Panc1 (cell line): ENCODE measurements around the gene DDX41. TPM values are rescaled to one million over a fixed set of nuclear protein-coding genes. Genes with fewer than 3 reads are reported as not detected.

Experiments used
- ATAC-seq: fragments of 200-7000 bp; cut with Tn5 transposase; 2 replicates; pipeline ENCODE4 v1.9.1; 2020; ENCODE audit warnings: mild to moderate bottlenecking, moderate library complexity
- BruUV-seq: library from RNA; stranded (reverse); fragments of 400-500 nt; replicated peaks from 2 replicates; lab custom pipeline; 2021; lab: Mats Ljungman, UMichigan
- CTCF ChIA-PET: fragments of 300-600 bp; sonication (Branson Sonifier 250); formaldehyde crosslinking; loops from one replicate; lab custom pipeline; 2022; ENCODE audit warnings: antibody characterized with exemption; lab: Charles Lee
- POLR2A ChIA-PET: fragments of 300-600 bp; sonication (Branson Sonifier 250); formaldehyde crosslinking; loops from one replicate; lab custom pipeline; 2022; ENCODE audit warnings: antibody characterized with exemption; lab: Charles Lee
- DNase-seq: peaks from one replicate; pipeline ENCODE4 v3.0.0-alpha.2; 2010; ENCODE audit warnings: low read depth, low spot score
- H3K27ac ChIP-seq: 2 replicates; pipeline ENCODE4 v1.5.1; 2011; ENCODE audit warnings: mild to moderate bottlenecking, low read length, inconsistent platforms
- H3K27me3 ChIP-seq: fragments of 200-500 bp; sonication (Bioruptor generic); 2 replicates; pipeline ENCODE4 v1.6.0; 2014; ENCODE audit warnings: low read length, inconsistent platforms; ENCODE audit not compliant: control insufficient read depth, insufficient read depth
- H3K36me3 ChIP-seq: fragments of 200-500 bp; sonication (Bioruptor generic); 2 replicates; pipeline ENCODE4 v1.5.1; 2014; ENCODE audit warnings: inconsistent platforms, mild to moderate bottlenecking, low read length, moderate library complexity; ENCODE audit not compliant: control insufficient read depth, insufficient read depth
- H3K4me1 ChIP-seq: 2 replicates; pipeline ENCODE4 v1.5.1; 2011; ENCODE audit warnings: inconsistent platforms, mild to moderate bottlenecking, low read length, moderate library complexity; ENCODE audit not compliant: control insufficient read depth, insufficient read depth
- H3K4me3 ChIP-seq, 2 experiments: 2 replicates each; pipeline ENCODE4 v1.5.1; 2011 to 2012; ENCODE audit warnings: low read depth in 2 of 2, low read length in 2 of 2, mild to moderate bottlenecking in 2 of 2, inconsistent platforms in 1 of 2, moderate library complexity in 1 of 2
- H3K9me3 ChIP-seq: fragments of 200-500 bp; sonication (Bioruptor generic); 2 replicates; pipeline ENCODE4 v1.5.1; 2014; ENCODE audit warnings: low read depth, mild to moderate bottlenecking, inconsistent platforms, low read length, moderate library complexity; ENCODE audit not compliant: control insufficient read depth, insufficient read depth
- POLR2AphosphoS5 ChIP-seq: IDR thresholded peaks from 2 replicates; pipeline ENCODE4 v1.6.1; 2012; ENCODE audit warnings: mild to moderate bottlenecking, low read depth, low read length, moderate library complexity
- REST ChIP-seq, 2 experiments: IDR thresholded peaks; 2 replicates each; pipeline ENCODE4 v1.6.1; 2011 to 2012; ENCODE audit warnings: low read depth in 2 of 2, control low read depth in 1 of 2, low read length in 1 of 2, mild to moderate bottlenecking in 1 of 2, moderate library complexity in 1 of 2; ENCODE audit not compliant: insufficient read depth in 1 of 2
- SIN3A ChIP-seq: IDR thresholded peaks from 2 replicates; pipeline ENCODE4 v1.6.1; 2012; ENCODE audit warnings: low read depth, mild to moderate bottlenecking, low read length, moderate library complexity, borderline replicate concordance; ENCODE audit not compliant: insufficient read depth
- TCF7L2 ChIP-seq: IDR thresholded peaks from 2 replicates; pipeline ENCODE4 v1.6.1; 2011; ENCODE audit warnings: mild to moderate bottlenecking, low read depth, low read length, inconsistent platforms
- in situ Hi-C: cut with HindIII; loops from 2 replicates; pipeline ENCODE4 v1.10.0; 2016; ENCODE audit warnings: low sequenced_read_pairs, low pct_unique_long_range_greater_than_20kb
- intact Hi-C: fragments of 100-400 bp; cut with micrococcal nuclease; formaldehyde crosslinking; loops from one replicate; pipeline ENCODE4 v1.10.0; 2022; ENCODE audit not compliant: unreplicated experiment
- total RNA-seq: library from RNA; stranded (reverse); gene quantifications from one replicate; pipeline ENCODE4 v1.2.1, GENCODE V29; 2021; ENCODE audit not compliant: unreplicated experiment
- TF ChIP-seq, protein P1 (sequence below): fragments of 450-650 bp; IDR thresholded peaks from 2 replicates; pipeline ENCODE4 v1.5.1; 2017; ENCODE audit warnings: mild to moderate bottlenecking

DDX41 gene
- total RNA-seq, 1 experiment from 2014 or later = 111 TPM

GRCh38 chr5:177523711-177524538 lies 7.2 kb upstream of the DDX41 start:
- ATAC-seq = no peak
- intact Hi-C loops (no loop called here), in situ Hi-C loops (no loop called here)
- H3K36me3 ChIP-seq = peaks cover 17% of the 10 kb centered on the region
- H3K27ac ChIP-seq = no peak overlapping the region
- TF ChIP-seq REST (IDR thresholded peaks at IDR 0.05; ENCODE audit: insufficient read depth in 1 of 2, low read depth in 2 of 2, low read length in 1 of 2) = no peak
- TF ChIP-seq TCF7L2 = no peak
- TF ChIP-seq, protein P1, sequence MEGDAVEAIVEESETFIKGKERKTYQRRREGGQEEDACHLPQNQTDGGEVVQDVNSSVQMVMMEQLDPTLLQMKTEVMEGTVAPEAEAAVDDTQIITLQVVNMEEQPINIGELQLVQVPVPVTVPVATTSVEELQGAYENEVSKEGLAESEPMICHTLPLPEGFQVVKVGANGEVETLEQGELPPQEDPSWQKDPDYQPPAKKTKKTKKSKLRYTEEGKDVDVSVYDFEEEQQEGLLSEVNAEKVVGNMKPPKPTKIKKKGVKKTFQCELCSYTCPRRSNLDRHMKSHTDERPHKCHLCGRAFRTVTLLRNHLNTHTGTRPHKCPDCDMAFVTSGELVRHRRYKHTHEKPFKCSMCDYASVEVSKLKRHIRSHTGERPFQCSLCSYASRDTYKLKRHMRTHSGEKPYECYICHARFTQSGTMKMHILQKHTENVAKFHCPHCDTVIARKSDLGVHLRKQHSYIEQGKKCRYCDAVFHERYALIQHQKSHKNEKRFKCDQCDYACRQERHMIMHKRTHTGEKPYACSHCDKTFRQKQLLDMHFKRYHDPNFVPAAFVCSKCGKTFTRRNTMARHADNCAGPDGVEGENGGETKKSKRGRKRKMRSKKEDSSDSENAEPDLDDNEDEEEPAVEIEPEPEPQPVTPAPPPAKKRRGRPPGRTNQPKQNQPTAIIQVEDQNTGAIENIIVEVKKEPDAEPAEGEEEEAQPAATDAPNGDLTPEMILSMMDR = no peak
- TF ChIP-seq SIN3A = no peak
- no peak for TF ChIP-seq POLR2AphosphoS5
- no TSS peak for BruUV-seq
- H3K4me3 ChIP-seq = no peak overlapping the region
- POLR2A ChIA-PET = no interaction called here
- DNase-seq = no peak
- H3K4me1 ChIP-seq = peaks cover 9% of the 10 kb centered on the region
- CTCF ChIA-PET = interaction anchor here (0.7 kb wide), 1 partner anchor 15 kb away, joined by 4 read pairs; no protein-coding TSS in a partner anchor
- no peaks in the 10 kb centered on the region for H3K9me3 ChIP-seq
- H3K27me3 ChIP-seq = no peaks in the 10 kb centered on the region

DNA sequence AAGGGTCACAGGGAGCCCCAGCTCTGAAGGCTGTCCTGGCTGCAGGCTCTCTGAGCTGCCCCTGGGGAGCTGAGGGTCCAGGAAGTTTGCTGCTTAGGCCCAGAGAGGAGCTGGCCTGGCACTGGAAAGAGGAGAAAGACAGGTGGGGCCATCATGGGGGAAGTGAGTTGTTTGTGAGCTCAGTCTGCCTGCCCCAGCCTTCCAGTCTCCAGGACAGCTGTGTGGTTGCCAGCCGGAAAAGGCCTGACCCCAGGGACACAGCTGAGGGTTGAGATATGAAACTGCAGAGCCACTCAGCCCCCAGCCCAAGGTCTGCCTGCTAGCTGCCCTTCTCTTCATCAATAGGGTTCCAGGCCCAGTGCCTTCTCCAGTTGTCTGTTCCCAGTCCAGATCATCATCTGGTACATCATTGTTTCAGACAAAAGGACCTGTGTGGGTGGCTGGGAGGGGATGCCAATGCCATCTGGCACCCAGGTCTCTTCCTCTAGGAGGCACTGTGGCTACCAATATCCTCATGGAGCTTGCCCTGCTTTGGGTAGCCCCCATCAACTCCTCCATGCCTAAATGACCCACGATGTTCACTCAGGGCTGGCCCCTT lies 4.3 kb upstream of the DDX41 start:
- Histone ChIP-seq H3K9me3 (no peaks in the 10 kb centered on the region), H3K27me3 (no peaks in the 10 kb centered on the region), H3K4me3 (no peak overlapping the region), H3K4me1 (peaks cover 11% of the 10 kb centered on the region), H3K27ac (no peak overlapping the region), H3K36me3 (peaks cover 16% of the 10 kb centered on the region; the same call in 1 of the 2 replicates)
- DNase-seq (no peak), ATAC-seq (no peak)
- TF ChIP-seq, protein P1 = no peak
- TF ChIP-seq TCF7L2 = no peak
- intact Hi-C loops = no loop called here
- CTCF ChIA-PET = interaction anchor here (1.2 kb wide), 1 partner anchor 17 kb away, joined by 3 read pairs; no protein-coding TSS in a partner anchor
- no TSS peak for BruUV-seq
- in situ Hi-C loops = no loop called here
- POLR2A ChIA-PET = no interaction called here
